OCI-LY1 (cell line): ENCODE data around the gene P3H1.

Experiments used
- H2AFZ ChIP-seq: fragments of 200-600 bp; sonication (generic), shearing (Covaris generic); 2 replicates; pipeline ENCODE4 v1.6.0; 2014; ENCODE audit warnings: antibody characterized with exemption, mild to moderate bottlenecking, low read length
- H3F3A ChIP-seq: fragments of 200-600 bp; sonication (generic), shearing (Covaris generic); 2 replicates; pipeline ENCODE4 v1.6.0; 2014; ENCODE audit warnings: mild to moderate bottlenecking, antibody characterized with exemption, low read length, moderate library complexity; ENCODE audit not compliant: insufficient read depth
- H3K27ac ChIP-seq: fragments of 200-600 bp; sonication (generic); 2 replicates; pipeline ENCODE4 v1.5.1; 2014; ENCODE audit warnings: low read length, mixed run types, mild to moderate bottlenecking, low read depth; ENCODE audit not compliant: poor library complexity, severe bottlenecking
- H3K27me3 ChIP-seq: fragments of 200-600 bp; sonication (generic); 2 replicates; pipeline ENCODE4 v1.6.0; 2014; ENCODE audit warnings: antibody characterized with exemption, mild to moderate bottlenecking, low read length, moderate library complexity; ENCODE audit not compliant: insufficient read depth
- H3K36me3 ChIP-seq: fragments of 200-600 bp; sonication (generic); 2 replicates; pipeline ENCODE4 v1.6.1; 2014; ENCODE audit warnings: mild to moderate bottlenecking, antibody characterized with exemption, low read length, moderate library complexity, mixed read lengths; ENCODE audit not compliant: insufficient read depth
- H3K4me1 ChIP-seq: fragments of 200-600 bp; sonication (generic); 2 replicates; pipeline ENCODE4 v1.5.1; 2014; ENCODE audit warnings: mild to moderate bottlenecking, low read length, moderate library complexity; ENCODE audit not compliant: insufficient read depth, severe bottlenecking
- H3K4me2 ChIP-seq: fragments of 200-600 bp; sonication (generic), shearing (Covaris generic); 2 replicates; pipeline ENCODE4 v1.6.1; 2014; ENCODE audit warnings: low read length
- H3K4me3 ChIP-seq: fragments of 200-600 bp; sonication (generic); 2 replicates; pipeline ENCODE4 v1.5.1; 2014; ENCODE audit warnings: low read length, low read depth, mild to moderate bottlenecking, mixed read lengths; ENCODE audit not compliant: poor library complexity, severe bottlenecking
- H3K79me2 ChIP-seq: fragments of 200-600 bp; shearing (Covaris generic); 2 replicates; pipeline ENCODE4 v1.6.1; 2016; ENCODE audit warnings: mixed run types, low read length, mixed read lengths; ENCODE audit not compliant: insufficient read depth
- H3K9ac ChIP-seq: fragments of 200-600 bp; sonication (generic), shearing (Covaris generic); 2 replicates; pipeline ENCODE4 v1.6.1; 2014; ENCODE audit warnings: mild to moderate bottlenecking, low read length, mixed read lengths
- H3K9me2 ChIP-seq: fragments of 200-600 bp; sonication (generic), shearing (Covaris generic); 2 replicates; pipeline ENCODE4 v1.6.1; 2014; ENCODE audit warnings: low read depth, mild to moderate bottlenecking, low read length, mixed read lengths
- H3K9me3 ChIP-seq: fragments of 200-600 bp; shearing (Covaris generic); 2 replicates; pipeline ENCODE4 v1.6.1; 2014; ENCODE audit warnings: low read length, mixed read lengths
- H4K20me1 ChIP-seq: fragments of 200-600 bp; sonication (generic), shearing (Covaris generic); 2 replicates; pipeline ENCODE4 v1.6.0; 2016; ENCODE audit warnings: mild to moderate bottlenecking, low read length; ENCODE audit not compliant: insufficient read depth
- CTCF ChIP-seq: fragments of 200-600 bp; sonication (generic), shearing (Covaris generic); IDR thresholded peaks from 2 replicates; pipeline ENCODE4 v1.5.1; 2017; ENCODE audit warnings: mild to moderate bottlenecking, antibody characterized with exemption, low read length, moderate library complexity, mixed read lengths
- EZH2 ChIP-seq: fragments of 200-600 bp; sonication (generic), shearing (Covaris generic); IDR thresholded peaks from 2 replicates; pipeline ENCODE4 v1.8.0; 2017; ENCODE audit warnings: borderline replicate concordance, mixed run types, mild to moderate bottlenecking, antibody characterized with exemption, low read length, moderate library complexity, mixed read lengths

The P3H1 gene

GRCh38 chr1:42765269-42765668, 1.6 kb downstream of the P3H1 start:
- H3K9ac ChIP-seq = peak overlapping the region; percentile 96
- peak overlapping the region; percentile 92 for H3K4me3 ChIP-seq
- no peak overlapping the region for H2AFZ ChIP-seq
- no peaks in the 10 kb centered on the region for H3F3A ChIP-seq
- H3K9me2 ChIP-seq = no peaks in the 10 kb centered on the region
- no peaks in the 10 kb centered on the region for H3K9me3 ChIP-seq
- peaks cover 10% of the 10 kb centered on the region; the same call in 1 of the 2 replicates for H3K36me3 ChIP-seq
- peaks cover 30% of the 10 kb centered on the region for H3K4me1 ChIP-seq
- no peaks in the 10 kb centered on the region for H4K20me1 ChIP-seq
- H3K27me3 ChIP-seq = no peaks in the 10 kb centered on the region
- TF ChIP-seq EZH2 (no peak), CTCF (no peak)
- peak overlapping the region; percentile 100 for H3K4me2 ChIP-seq
- H3K79me2 ChIP-seq = peaks cover 16% of the 10 kb centered on the region
- H3K27ac ChIP-seq = no peak overlapping the region

- Histone ChIP-seq H3K27ac (no peak overlapping the region), H3K4me2 (no peak overlapping the region), H3K79me2 (no peaks in the 10 kb centered on the region), H3K9me2 (no peaks in the 10 kb centered on the region), H3K9ac (no peak overlapping the region), H3K36me3 (peaks cover 17% of the 10 kb centered on the region; the same call in 1 of the 2 replicates), H2AFZ (no peak overlapping the region), H3K4me1 (peaks cover 29% of the 10 kb centered on the region), H3K4me3 (no peak overlapping the region), H4K20me1 (no peaks in the 10 kb centered on the region), H3K27me3 (no peaks in the 10 kb centered on the region), H3F3A (no peaks in the 10 kb centered on the region), H3K9me3 (no peaks in the 10 kb centered on the region)
- no peak for TF ChIP-seq EZH2
- no peak for TF ChIP-seq CTCF
Measured at GRCh38 chr1:42762269-42762668, 4.6 kb downstream of the P3H1 start.

GRCh38 chr1:42761567-42761966, 5.3 kb downstream of the P3H1 start:
- Histone ChIP-seq H3K9me3 (no peaks in the 10 kb centered on the region), H3K9me2 (no peaks in the 10 kb centered on the region), H3K4me1 (peaks cover 29% of the 10 kb centered on the region), H3K27me3 (no peaks in the 10 kb centered on the region), H3K4me2 (no peak overlapping the region), H3K36me3 (peaks cover 21% of the 10 kb centered on the region; the same call in 1 of the 2 replicates), H3K27ac (no peak overlapping the region), H3F3A (no peaks in the 10 kb centered on the region), H3K9ac (no peak overlapping the region), H4K20me1 (no peaks in the 10 kb centered on the region), H3K79me2 (no peaks in the 10 kb centered on the region), H3K4me3 (no peak overlapping the region), H2AFZ (no peak overlapping the region)
- no peak for TF ChIP-seq CTCF
- no peak for TF ChIP-seq EZH2
